Right forelimb (tissue), 1 donor: ENCODE measurements around the gene SUPT3H.
"Not testable (repeated sequence)": the region's sequence is repeated elsewhere in the genome, so short reads cannot be mapped to it uniquely, and the experiment has no call there.

Experiments used
- DNase-seq: peaks from one replicate; pipeline ENCODE4 v3.0.0-alpha.2; 2018

SUPT3H gene

GRCh38 chr6:44868335-44868668, 509.4 kb downstream of the SUPT3H start:
- DNase-seq, result no peak

GRCh38 chr6:44867571-44868334, 510.0 kb downstream of the SUPT3H start:
- DNase-seq, result no peak

- not testable (repeated sequence) for DNase-seq
Observed at GRCh38 chr6:44865184-44865583, 512.5 kb downstream of the SUPT3H start.

- no peak for DNase-seq
Observed at GRCh38 chr6:44859901-44860410, 517.8 kb downstream of the SUPT3H start.

DNA sequence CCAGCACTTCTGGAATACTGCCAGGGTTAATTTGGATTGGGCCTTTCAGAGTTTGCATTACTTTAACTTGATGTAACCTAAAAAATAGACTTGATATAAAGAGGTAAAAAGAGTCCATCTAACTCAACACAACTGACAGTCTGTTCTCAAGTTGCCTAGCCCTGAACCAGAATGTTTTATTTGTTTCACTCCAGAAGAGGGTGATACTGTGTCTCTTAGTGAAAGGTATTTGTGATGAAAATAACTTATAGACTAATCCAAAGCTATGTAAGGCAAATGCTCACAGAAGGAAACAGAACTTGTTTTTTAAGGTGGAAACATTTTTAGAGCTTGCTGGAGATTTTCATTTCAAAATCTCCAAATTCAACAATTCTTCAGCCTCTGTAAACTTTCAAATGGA, 518.7 kb downstream of the SUPT3H start:
- no peak for DNase-seq

DNA sequence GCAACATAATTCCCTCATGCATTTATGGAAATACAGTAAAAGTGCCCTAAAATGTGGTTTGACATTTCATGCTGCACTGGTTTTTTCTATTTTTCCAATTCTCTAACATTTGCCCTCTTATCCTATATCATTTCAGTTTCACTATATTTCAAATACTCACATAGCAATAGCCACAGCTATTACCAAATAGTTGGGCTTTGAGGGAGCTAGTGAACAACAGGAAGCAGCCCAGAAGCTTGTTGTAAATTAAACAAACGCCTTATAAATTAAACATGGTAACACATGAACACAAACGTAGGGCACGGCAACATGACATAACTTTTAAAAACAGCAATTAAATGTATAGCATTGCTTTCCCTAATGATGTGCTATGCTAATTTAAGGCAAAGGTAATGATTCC, 521.3 kb downstream of the SUPT3H start:
- no peak for DNase-seq

DNA sequence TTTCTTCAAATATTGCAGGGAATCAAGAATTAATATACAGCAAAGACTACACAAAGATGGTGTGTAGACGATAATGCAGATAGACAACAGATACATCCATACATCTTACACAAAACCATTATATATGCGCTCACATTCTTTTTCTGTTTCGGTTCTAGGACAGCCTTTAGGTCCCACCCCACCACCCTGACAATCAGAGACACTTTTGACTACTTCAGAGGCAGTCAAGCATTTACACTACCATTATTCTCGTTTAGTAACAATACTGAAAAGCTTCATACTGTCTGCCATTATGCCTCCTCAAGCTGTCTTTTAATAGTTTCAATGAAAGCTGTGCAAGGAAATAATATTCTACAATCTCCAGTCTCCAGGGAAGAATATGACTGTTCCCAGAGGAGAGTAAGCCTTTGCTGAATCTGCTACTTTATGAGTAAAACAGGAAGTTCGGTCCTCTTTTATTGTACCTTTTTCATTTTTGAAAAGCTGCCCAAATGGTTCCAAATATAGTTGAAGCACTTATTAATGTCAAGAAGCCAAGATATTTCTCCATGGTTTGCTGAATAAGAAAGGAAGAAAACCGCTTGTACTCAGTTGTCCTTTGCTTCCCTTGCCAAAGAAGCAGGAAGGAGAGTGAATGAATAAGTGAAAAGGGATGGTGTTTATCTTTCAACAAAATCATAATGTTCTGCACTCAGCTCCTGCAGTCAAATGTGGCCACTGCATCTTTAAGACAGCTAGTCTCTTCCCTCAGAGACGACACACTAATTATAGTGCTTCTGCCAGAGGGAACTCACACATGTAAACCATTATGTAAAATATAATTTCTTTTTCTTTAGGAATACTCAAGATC, 521.9 kb downstream of the SUPT3H start:
- no peak for DNase-seq

DNA sequence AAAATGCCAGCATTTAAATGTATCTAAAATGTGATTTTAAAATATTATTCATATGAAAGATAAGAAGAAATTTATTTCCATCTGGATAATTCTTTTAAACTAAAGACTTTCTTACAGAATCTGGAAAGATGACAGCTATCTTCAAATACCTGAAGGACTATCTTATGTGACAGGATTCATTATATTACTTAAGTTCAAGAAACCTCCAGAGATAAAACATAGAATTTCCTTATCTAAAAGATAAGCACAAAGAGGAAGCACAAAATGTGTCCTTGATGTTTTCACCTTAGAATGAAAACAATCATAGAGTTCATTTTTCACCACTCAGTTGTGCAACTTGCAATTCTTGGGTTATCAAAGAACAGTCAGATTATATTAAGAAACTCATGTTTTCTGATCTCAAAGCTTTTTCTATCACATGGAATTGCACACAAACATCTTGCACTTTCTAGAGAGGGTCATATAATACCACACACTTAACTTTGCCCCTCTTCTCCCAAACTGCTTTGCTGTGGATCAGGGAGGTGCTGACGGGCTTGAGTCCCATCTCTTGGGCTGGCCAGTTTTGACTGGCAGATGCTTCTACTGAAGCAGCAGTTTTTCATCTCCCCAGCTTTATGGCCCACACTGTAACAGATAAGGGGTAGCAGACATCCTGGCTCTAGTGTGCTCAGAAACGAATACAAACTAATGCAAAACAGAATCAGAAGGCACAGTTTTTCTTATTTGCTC, 522.9 kb downstream of the SUPT3H start:
- DNase-seq, result no peak

DNA sequence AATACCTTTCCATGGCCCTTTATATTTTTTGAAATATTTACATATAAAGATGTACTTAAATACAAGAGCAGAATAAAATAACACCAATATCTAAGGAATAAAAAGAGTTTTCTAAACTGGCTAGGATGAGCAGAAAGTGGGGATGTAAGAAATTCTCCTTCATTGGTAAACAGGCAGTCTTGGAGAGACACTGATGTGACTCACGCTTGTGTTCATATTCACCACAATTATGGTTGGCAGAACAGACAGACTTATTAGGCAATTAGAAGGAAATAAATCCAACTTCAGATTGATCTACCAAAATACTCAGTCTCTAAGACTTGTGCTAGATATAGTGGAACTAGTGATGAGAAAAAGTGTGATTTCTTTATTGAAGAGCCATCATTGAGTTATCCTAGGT, 526.6 kb downstream of the SUPT3H start:
- no peak for DNase-seq

- no peak for DNase-seq
Observed at GRCh38 chr6:44850312-44850711, 527.4 kb downstream of the SUPT3H start.

DNA sequence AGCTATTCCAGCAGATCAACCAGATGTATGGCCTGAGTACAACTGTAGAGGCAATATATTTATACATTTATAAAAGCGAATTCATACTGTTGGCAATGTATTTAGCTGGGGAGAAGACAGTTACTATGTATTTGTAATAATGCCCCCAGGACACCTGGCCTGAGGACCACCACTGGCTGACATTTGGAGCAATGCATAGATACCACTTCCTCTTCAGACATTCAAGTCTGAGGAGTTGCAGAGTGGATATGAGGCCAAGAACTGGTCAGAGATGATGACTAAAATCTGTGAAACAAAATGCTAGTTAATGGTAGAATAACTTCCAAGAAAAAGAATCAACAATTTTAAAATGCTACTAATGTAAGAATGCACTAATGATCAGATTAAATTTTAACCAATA, 527.9 kb downstream of the SUPT3H start:
- DNase-seq, result no peak

DNA sequence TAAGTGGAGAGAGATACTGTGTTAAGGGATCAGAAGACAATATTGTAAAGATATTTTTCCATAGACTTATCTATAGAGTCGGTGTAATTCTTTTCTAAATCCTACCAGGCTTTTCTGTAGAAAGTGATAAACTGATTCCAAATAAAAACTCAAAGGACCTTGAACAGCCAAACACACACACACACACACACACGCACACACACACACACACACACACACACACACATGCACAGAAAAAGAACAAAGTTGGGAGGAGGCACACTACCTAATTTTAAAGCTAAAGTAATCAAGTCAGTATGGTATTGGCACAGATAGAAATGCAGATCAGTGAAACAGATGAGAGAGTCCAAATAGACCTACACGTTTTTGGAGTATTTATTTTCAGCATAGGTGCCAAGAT, 534.0 kb downstream of the SUPT3H start:
- DNase-seq, result no peak

- DNase-seq, result no peak
Observed at GRCh38 chr6:44842616-44843015, 535.1 kb downstream of the SUPT3H start.

DNA sequence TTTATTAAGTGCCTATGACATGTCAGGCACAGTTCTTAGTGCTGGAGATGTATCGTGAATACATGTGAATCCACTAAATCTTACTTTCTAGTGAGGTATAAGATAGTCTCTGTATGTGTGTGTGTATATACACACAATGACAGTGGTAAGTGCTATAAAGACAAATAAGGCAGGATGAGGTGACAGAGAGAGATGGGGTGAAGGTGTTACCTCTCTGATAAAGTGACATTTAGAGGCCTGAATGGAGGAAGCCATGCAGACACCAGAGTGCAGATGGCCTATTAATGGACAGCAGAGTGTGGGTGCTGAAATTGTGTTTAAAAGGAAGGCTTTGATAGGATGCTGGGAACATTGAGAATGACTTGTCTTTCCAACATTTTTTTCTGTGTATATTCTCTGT, 535.9 kb downstream of the SUPT3H start:
- DNase-seq, result no peak

- no peak for DNase-seq
Observed at GRCh38 chr6:44837741-44838140, 540.0 kb downstream of the SUPT3H start.

- DNase-seq, result no peak
Observed at GRCh38 chr6:44837255-44837654, 540.5 kb downstream of the SUPT3H start.

GRCh38 chr6:44833248-44833647, 544.5 kb downstream of the SUPT3H start:
- no peak for DNase-seq

DNA sequence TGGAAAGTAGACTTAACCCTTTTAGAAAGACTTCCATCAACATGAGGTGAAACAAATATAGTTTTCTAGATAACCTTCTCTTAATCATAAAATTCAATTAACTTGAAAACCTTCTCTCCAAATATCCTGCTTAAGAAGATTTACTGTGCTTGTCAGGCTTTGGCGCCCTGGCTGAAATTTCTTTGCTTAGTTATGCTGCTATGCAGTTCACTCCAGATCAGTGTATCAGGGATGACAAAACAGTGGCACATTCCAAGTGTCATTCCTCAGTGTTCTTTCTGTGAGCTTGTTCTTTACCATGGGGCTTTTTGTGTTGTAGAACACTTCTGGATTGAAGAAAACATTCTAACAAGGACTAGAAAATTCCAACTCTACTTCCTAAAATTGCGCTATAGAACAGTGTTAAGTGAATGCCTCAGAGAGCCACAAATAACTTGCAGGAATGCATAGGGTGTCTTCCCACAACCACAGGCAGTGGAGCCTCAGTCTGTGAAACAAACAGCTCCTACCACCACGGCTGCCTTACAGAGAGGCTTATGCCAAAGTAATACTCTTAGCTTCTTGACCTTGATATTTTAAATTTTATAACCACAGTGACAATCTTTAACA, 546.6 kb downstream of the SUPT3H start:
- DNase-seq, result no peak

GRCh38 chr6:44829836-44830235, 547.9 kb downstream of the SUPT3H start:
- no peak for DNase-seq

GRCh38 chr6:44828780-44829179, 549.0 kb downstream of the SUPT3H start:
- no peak for DNase-seq

GRCh38 chr6:44826025-44826676, 551.6 kb downstream of the SUPT3H start:
- no peak for DNase-seq

GRCh38 chr6:44825273-44825672, 552.5 kb downstream of the SUPT3H start:
- DNase-seq, result no peak
